GM18870 (cell line): Measurements from ENCODE around the gene GLRX2.
A peak's percentile ranks its signal among the peaks of the same experiment; 100 is the strongest.

Experiments used
- ATAC-seq: cut with Tn5 transposase; IDR thresholded peaks from one replicate; pipeline ENCODE4 v1.9.1; 2021; ENCODE audit warnings: moderate library complexity; ENCODE audit not compliant: unreplicated experiment

The GLRX2 gene

GRCh38 chr1:193113258-193113991 is 8.2 kb upstream of the GLRX2 start:
- ATAC-seq = no peak

- peak; percentile 5 for ATAC-seq
These were observed 6.5 kb upstream of the GLRX2 start for GRCh38 chr1:193111641-193112090.

- no peak for ATAC-seq
These were observed 5.7 kb upstream of the GLRX2 start for GRCh38 chr1:193110864-193111263.

- no peak for ATAC-seq
These were observed 5.0 kb upstream of the GLRX2 start for GRCh38 chr1:193110246-193110645.

GRCh38 chr1:193109619-193110018 is 4.4 kb upstream of the GLRX2 start:
- no peak for ATAC-seq

GRCh38 chr1:193108471-193108870 is 3.3 kb upstream of the GLRX2 start:
- no peak for ATAC-seq

GRCh38 chr1:193105821-193106177 is 585 bp upstream of the GLRX2 start:
- ATAC-seq = no peak

- peak; percentile 21 for ATAC-seq
These were observed 710 bp downstream of the GLRX2 start for GRCh38 chr1:193104502-193104906.

- no peak for ATAC-seq
These were observed 1.3 kb downstream of the GLRX2 start for GRCh38 chr1:193103759-193104501.

GRCh38 chr1:193102662-193103061 is 2.6 kb downstream of the GLRX2 start:
- no peak for ATAC-seq

GRCh38 chr1:193094112-193094511 is 11.1 kb downstream of the GLRX2 start:
- no peak for ATAC-seq

GRCh38 chr1:193090865-193091264 is 14.3 kb downstream of the GLRX2 start:
- ATAC-seq = no peak

- ATAC-seq = no peak
These were observed 17.3 kb downstream of the GLRX2 start for GRCh38 chr1:193087893-193088292.

- no peak for ATAC-seq
These were observed 18.9 kb downstream of the GLRX2 start for GRCh38 chr1:193086342-193086741.

GRCh38 chr1:193085263-193085662 is 20.0 kb downstream of the GLRX2 start:
- ATAC-seq = no peak

- peak; percentile 90 for ATAC-seq
These were observed 21.7 kb downstream of the GLRX2 start for GRCh38 chr1:193083365-193084088.

- no peak for ATAC-seq
These were observed 26.0 kb downstream of the GLRX2 start for GRCh38 chr1:193079187-193079586.

- ATAC-seq = no peak
These were observed 27.2 kb downstream of the GLRX2 start for GRCh38 chr1:193077991-193078390.

GRCh38 chr1:193070942-193071341 is 34.3 kb downstream of the GLRX2 start:
- ATAC-seq = peak; percentile 53

- ATAC-seq = no peak
These were observed 34.8 kb downstream of the GLRX2 start for GRCh38 chr1:193070386-193070753.

GRCh38 chr1:193069748-193070385 is 35.3 kb downstream of the GLRX2 start:
- ATAC-seq = no peak
